ENCODE measurements around the gene RBM17. TPM values are rescaled to one million over a fixed set of nuclear protein-coding genes. Genes with fewer than 3 reads are reported as not detected.
A peak's percentile ranks its signal among the peaks of the same experiment; 100 is the strongest.
"Not testable (repeated sequence)": the region's sequence is repeated elsewhere in the genome, so short reads cannot be mapped to it uniquely, and the experiment has no call there.

Gene RBM17
- polyA plus RNA-seq, 1 donor, result 104 TPM

GRCh38 chr10:6079044-6079443 lies 9.8 kb upstream of the RBM17 start:
- no peak for DNase-seq (ENCODE audit: low read depth)

GRCh38 chr10:6080417-6080973 lies 8.3 kb upstream of the RBM17 start:
- no peak for DNase-seq (ENCODE audit: low read depth)

DNA sequence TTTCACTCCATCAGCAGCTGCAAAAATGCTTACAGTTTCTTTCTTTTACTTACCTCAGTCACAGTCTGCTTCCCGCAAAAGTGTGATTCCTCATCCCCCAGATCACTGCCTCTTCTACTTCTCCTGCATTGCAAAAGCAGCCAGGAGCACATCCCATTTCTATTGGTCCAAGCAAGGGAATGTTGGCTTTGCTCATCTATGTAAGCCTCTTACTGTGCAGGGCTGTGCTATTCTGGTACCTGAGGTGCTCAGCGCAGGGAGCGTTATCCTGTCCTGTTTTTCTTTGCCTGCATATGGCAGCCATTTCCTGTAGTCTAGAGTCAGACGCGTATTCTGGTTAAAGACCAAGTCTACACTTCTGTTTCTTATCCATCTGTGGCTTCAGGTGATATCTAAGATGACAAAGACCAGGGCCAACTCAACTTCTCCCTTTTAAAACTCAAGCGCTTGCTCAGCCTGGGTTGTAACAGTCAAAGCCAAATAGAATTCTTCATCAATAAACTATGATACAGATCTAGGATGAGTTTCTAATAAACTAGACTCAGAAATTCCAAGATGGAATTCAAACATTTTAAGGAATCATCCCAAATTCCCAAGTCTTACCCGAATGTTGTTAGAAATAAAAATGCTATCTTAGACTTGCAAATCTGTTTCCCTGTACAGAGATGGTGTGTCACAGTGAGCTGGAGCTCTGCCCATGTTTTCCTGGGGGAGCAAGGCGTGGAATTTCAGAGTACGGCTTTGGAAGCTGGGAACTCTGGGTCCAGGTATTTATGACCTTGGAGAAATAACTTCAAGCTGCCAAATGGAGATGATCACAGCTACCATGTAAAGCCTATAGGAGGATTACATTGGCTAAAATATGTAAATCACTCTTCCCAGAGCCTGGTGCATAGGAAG lies 6.1 kb upstream of the RBM17 start:
- no peak for DNase-seq (ENCODE audit: low read depth)

DNA sequence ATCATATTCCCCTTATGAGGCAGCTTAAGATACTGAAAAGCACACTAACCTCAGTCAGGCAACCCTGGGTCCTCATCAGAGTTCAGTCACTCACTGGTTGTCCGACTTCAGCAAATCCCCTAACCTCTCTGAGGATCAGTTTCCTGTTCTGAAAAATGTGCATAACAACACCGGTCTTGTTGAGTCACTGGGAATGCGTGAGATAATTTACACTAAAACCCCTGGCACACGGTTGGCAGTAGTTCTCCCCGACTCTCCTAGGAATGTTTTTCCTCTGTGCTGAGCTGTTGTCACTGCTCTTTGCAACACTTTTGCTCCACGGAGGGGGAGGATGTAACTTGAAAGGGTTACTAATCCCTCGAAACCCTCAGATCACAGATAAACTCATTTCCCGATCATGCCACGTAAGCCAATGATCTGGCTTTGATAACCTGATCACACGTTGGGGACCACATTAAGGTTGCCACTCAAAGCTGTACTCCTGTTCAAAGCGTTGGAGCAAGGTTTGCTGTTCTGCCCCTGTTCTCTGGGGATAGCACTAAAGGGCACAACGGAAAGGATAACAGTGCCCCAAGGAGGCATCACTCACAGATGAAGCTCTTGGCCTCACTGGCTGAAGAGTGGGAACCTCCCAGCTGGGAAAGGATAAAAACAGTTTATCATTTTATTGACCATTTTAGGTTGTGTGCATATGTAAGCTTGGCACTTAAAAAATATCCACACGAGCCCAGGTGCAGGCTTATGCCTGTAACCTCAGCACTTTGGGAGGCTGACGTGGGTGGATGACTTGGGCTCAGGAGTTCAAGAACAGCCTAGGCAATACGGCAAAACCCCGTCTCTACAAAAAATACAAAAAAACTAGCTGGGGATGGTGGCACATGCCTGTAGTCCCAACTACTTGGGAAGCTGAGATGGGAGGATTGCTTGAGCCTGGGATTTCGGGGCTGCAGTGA lies 5.0 kb upstream of the RBM17 start:
- DNase-seq (ENCODE audit: low read depth), result no peak

DNA sequence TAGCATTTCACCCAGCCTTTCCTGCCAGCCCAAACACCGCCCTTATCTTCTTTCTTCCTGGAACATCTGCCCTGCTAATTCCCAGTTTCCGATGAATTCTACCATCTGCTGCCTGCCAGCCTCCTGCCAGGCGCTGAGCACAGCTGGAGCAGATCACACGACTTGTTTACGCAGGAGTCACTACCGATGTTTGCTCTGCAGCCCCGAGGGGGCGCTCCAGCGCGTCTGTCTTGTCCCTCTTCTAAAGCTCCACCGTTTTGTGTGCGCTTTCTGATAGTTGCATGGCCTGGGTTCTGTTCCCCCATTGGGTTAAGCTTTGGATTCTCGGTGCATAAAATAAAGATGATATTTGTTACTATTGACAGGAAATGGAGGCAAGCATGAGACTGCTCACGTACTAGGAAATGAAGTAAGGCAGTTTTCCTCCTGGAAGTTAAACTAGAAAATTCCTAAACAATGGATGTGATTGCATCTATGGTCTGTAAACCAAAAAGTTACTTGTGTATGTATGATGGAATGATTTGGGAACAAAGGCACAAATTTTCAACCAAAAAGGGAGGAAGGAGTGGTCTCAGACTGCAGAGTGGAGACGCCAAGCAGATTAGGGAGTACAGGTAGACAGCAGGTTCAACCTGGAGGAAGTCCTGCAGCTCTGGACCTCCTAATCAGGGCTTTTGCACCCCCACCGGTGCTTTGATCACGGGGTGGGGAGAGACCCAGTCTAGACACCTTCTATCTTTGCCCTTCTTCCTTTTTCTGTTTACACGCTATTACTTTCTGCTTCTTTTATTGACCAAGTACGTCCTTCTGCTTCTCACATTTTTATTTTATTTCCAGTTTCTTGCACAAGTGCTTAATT lies 2.2 kb upstream of the RBM17 start:
- peak; percentile 54 for DNase-seq (ENCODE audit: low read depth)

DNA sequence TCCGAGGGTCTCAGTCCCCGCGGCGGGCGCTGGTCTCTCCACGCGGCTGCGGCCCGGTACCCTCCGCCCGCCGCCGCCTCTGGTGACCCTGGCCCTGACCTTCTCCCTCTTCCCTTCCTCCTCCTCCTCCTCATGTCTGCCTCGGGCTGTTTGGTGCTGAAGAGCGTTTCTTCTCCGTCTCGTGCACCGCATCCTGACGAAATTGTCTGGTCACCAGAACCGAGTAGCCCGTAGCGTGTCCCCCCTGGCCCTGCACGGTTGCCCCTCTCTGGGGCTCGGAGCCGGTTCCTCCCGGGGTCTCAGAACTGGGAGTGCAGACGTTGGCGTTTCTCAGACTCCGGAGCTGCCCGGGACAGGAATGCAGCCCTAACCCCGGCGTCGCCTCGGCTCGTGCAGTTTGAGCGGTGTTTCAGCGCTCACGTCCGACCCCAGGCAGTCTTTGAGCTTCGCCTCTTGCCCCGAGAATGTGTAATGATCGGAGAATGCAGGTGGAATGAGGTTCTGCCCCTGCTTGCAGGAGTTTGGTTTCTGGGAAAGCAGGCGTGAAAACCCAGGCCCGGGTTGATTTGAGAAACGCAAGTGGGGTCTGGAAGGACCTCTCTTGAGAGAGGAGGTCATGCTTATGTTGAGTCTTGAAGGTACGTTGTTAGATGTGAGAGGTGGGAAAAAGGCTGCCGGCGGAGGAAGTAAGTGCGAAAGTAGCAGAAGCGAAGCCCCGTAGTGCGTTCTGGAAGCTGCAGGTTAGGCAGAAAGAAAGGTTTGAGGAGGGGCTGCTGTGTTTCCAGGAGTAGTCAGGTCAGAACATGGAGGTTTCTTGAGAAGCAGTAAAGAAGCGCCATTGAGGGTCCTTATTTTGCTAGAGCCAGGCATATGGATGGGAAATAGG lies 743 bp downstream of the RBM17 start:
- no peak for DNase-seq (ENCODE audit: low read depth)

GRCh38 chr10:6091630-6092029 lies 2.8 kb downstream of the RBM17 start:
- no peak for DNase-seq (ENCODE audit: low read depth)

DNA sequence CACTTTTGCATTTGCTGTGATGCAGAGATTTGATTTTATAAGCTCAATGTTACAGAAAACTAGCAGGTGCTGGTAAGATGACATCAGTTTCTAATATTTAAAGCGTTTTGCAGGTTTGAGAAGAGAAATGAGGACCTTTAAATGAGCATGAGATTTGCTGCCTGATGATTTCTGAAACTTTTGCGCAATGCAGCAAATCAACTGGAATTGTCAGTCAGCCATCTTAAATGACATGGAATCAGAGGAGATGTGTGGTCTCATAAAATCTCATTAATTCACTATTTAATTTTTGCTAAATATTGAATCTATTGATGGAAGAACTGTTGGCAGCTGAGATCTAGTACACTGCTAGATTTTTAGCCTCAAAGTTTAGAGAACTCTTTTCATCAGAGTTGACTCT lies 3.9 kb downstream of the RBM17 start:
- no peak for DNase-seq (ENCODE audit: low read depth)

DNA sequence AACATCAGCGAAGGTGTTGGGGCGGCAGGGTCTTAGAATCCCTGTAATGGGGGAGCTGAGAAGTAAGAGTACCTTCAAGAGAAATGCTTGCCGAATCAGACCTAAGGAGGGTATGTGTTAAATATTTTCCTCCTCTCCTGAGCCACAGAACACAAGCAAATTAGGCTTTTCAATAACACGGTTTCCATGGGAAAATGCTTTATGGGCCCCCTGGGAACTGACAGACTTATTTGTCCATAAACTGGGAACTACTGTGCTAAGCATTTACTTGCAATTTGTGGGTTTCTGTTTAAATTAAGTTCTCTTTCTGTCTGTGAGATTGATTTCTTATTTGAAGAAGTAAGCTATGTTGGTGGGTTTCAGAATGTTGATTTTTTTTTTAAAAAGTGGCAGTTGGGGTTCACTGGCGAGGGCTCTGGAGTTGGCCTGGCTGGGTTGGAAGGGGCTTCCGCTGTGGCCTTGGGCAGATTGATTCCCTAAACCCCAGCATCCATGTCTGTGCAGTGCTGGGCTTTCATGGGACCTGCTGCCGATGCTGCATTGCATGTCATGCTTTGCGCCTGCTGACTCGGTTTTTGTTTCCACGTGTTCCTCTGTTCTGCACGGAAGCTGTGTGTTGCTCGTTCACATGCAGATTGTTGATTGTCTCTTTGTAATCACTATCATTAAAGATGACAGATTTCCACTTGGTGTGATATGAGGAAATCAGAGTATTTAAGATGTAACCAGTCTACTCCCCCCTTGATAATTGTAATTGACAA lies 7.2 kb downstream of the RBM17 start:
- DNase-seq (ENCODE audit: low read depth), result no peak

GRCh38 chr10:6097063-6097462 lies 8.2 kb downstream of the RBM17 start:
- no peak for DNase-seq (ENCODE audit: low read depth)

- DNase-seq (ENCODE audit: low read depth), result no peak
These were observed 9.3 kb downstream of the RBM17 start for GRCh38 chr10:6098156-6098555.

DNA sequence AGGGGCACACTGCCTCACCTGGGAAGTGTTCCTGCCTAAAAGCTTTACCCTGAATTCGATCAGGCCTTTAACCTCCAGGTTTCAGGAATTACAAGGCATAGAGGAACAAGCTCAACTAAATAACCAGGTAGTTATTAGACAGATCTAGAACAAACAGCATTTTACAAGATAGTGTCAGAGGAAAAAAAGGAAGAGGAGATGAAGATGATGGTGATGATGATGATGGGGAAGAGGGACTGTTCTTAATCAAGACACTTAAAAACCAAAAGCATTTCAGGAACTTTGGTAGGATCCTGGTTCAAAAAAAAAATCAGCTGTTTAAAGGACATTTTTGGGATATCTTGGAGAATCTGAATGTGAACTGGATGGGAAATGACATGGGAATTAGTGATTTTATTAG lies 11.5 kb downstream of the RBM17 start:
- DNase-seq (ENCODE audit: low read depth), result no peak

GRCh38 chr10:6101181-6101580 lies 12.3 kb downstream of the RBM17 start:
- DNase-seq (ENCODE audit: low read depth), result no peak

DNA sequence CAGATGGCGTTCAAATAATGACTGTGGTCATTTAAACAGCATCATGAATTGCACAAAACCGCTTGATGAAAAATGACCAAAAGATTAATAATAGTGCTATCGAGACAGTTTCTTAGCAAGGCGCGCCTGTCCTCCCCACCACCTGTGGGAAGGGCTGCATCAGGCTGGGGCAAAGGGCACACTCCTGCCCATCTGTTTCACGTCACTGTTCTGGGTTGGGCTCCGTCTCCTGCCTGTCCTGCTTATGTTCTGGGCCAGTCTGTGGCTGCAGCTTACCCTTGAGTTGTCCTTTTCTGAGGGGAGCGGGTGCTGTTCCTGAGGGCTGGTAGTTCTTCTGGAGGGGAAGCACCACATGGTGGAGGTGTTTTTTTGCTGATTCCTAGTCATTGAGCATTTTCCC lies 13.3 kb downstream of the RBM17 start:
- DNase-seq (ENCODE audit: low read depth), result no peak

GRCh38 chr10:6103591-6103990 lies 14.8 kb downstream of the RBM17 start:
- no peak for DNase-seq (ENCODE audit: low read depth)

DNA sequence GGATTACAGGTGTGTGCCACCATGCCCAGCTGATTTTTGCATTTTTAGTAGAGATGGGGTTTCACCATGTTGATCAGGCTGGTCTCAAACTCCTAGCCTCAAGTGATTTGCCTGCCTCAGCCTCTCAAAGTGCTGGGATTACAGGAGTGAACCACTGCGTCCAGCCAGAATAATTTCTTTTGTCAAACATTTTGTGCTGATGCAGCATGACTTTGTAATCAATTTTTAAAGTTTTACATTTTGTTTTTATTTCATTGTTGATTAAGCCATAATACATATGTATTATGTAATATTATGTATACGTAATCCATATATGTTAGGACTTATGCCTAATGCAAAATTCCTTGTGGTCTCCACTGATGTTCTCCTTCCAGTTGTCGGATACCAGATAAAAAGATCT lies 18.8 kb downstream of the RBM17 start:
- DNase-seq (ENCODE audit: low read depth), result not testable (repeated sequence)

- DNase-seq (ENCODE audit: low read depth), result no peak
These were observed 19.2 kb downstream of the RBM17 start for GRCh38 chr10:6108072-6108471.

DNA sequence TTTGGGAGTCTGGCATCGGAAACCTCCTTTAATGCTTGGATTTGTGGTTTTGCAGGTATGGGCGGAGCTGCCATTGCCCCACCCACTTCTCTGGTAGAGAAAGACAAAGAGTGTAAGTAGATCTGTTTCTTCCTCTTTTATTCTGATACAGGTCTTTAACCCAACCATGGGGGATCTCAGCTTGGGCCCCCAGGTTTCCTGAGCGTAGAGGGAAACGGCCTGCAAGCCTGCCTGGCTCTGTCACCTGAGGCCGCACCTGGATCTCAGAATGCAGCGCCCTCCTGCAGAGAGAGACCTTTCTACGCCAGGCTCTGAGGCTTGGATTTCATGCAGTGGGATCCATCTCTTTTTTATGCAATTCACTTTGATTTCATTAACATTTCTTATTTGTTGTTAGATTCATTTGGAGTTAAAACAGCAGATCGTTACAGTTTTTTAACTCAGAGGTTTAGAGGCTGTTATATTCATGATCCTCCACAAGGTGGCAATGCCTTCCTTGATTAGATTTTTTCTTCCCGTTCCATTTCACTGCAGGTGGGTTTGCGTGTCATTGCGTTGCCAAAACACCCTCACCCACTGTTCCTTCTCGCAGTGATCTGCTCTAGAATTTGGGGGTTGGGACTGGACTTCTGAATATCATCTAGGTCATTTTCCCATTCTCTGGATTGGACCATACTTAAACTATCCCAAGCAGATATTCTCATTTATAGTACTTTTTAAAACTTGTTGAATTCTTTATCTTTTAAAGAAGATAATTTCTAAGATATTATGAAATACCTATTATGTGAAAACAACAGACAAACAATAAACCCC lies 20.0 kb downstream of the RBM17 start:
- DNase-seq (ENCODE audit: low read depth), result no peak

DNA sequence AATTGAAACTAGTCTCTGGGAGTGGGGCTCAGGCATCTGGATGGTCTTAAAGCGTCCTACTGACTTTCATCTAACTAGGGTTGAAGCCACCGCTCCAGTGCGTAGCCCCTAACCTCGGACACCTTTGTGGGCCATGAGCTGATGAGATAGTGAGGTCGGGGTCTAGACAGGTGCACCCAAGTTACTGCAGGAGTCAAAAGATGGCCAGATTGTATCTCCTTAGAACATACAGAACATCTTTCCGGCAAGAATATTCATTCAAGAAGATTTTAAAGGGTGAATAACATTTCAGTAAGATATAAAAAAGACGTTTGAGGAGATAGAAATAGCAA lies 20.6 kb downstream of the RBM17 start:
- no peak for DNase-seq (ENCODE audit: low read depth)
